ENCODE measurements around the gene NR5A2. TPM values are rescaled to one million over a fixed set of nuclear protein-coding genes. Genes with fewer than 3 reads are reported as not detected.
A peak's percentile ranks its signal among the peaks of the same experiment; 100 is the strongest.

NR5A2 gene
- 0.13 TPM in 1 of 2 replicates, not detected in the other for total RNA-seq

DNA sequence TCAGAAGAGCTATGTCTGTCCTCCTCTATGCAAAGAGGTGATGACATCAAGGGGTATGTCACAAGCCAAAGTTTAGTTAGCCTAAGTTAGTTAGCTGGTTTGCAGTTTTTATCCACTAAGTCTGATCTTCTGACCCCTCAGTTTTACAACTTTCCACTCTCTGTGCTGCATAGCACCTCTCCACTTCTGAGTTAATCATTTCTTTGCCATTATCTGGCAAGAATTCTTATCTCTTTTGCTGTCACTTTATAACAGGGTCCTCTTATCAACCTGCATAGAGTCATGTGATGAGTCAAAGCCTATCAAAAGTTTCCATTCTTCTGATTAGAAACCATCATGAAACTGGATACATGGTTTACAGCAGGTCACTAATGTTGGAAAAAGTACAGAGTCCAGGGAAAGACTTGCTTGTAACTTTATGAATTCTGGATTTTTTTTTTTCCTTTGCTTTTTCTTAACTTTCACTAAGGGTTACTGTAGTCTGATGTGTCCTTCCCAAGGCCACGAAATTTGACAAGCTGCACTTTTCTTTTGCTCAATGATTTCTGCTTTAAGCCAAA lies at the start of gene NR5A2:
Gene NR5A2, plus strand, starts transcription at position 447 of the 560 bp plus-strand sequence. CDS start 138 bp downstream, outside the sequence.
- no peaks in the 10 kb centered on the region for H3K9me3 Mint-ChIP-seq
- H3K4me1 Mint-ChIP-seq (ENCODE audit: low read depth) = no peaks in the 10 kb centered on the region
- no peak within 1 kb of the TSS for H3K4me3 Mint-ChIP-seq
- intact Hi-C loops (cut with micrococcal nuclease) = no loop called here
- H3K27me3 Mint-ChIP-seq (ENCODE audit: insufficient read depth) = peaks cover 73% of the 10 kb centered on the region
- DNase-seq (ENCODE audit: low spot score) = no peak
- H3K27ac Mint-ChIP-seq = no peak within 1 kb of the TSS
- peaks cover 2% of the 10 kb centered on the region for H3K36me3 Mint-ChIP-seq (ENCODE audit: low read depth)

- H3K27me3 Mint-ChIP-seq (ENCODE audit: insufficient read depth) = peaks cover 11% of the 10 kb centered on the region
- H3K27ac Mint-ChIP-seq = no peak overlapping the region
- no peak for DNase-seq (ENCODE audit: low spot score)
- no peaks in the 10 kb centered on the region for H3K36me3 Mint-ChIP-seq (ENCODE audit: low read depth)
- H3K9me3 Mint-ChIP-seq = no peaks in the 10 kb centered on the region
- no peak overlapping the region for H3K4me3 Mint-ChIP-seq
- no peaks in the 10 kb centered on the region for H3K4me1 Mint-ChIP-seq (ENCODE audit: low read depth)
- intact Hi-C loops (cut with micrococcal nuclease) = no loop called here
Observed at GRCh38 chr1:199978408-199978940, 49.0 kb upstream of the NR5A2 start.

DNA sequence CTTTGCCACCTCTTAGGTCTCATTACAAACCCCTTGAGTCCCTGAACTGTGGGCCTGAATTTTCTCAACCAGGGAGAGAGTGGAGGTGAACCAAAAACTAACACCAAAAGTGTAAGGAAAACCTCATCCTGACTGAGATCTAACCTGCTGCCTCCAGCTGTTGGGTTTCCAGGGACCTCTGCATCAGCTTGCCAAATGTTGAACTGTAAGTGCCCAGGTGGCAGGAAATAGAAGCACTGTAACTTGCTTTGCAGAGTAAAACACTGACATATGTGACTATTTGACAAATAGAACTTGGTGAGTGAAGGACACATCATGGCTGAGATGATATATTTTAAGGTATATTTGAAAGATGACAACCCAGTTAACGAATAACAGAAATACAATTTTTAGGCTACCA lies 48.4 kb upstream of the NR5A2 start:
- Mint-ChIP-seq H3K9me3 (no peaks in the 10 kb centered on the region), H3K4me3 (no peak overlapping the region), H3K27me3 (ENCODE audit: insufficient read depth) (peaks cover 9% of the 10 kb centered on the region), H3K36me3 (ENCODE audit: low read depth) (no peaks in the 10 kb centered on the region), H3K27ac (no peak overlapping the region), H3K4me1 (ENCODE audit: low read depth) (no peaks in the 10 kb centered on the region)
- intact Hi-C loops (cut with micrococcal nuclease) = no loop called here
- DNase-seq (ENCODE audit: low spot score) = no peak

GRCh38 chr1:199981584-199981983 lies 45.9 kb upstream of the NR5A2 start:
- no peak overlapping the region for H3K27ac Mint-ChIP-seq
- H3K9me3 Mint-ChIP-seq = no peaks in the 10 kb centered on the region
- intact Hi-C loops (cut with micrococcal nuclease) = no loop called here
- H3K36me3 Mint-ChIP-seq (ENCODE audit: low read depth) = no peaks in the 10 kb centered on the region
- H3K27me3 Mint-ChIP-seq (ENCODE audit: insufficient read depth) = peaks cover 10% of the 10 kb centered on the region
- H3K4me3 Mint-ChIP-seq = no peak overlapping the region
- H3K4me1 Mint-ChIP-seq (ENCODE audit: low read depth) = no peaks in the 10 kb centered on the region
- DNase-seq (ENCODE audit: low spot score) = no peak

GRCh38 chr1:199982606-199983005 lies 44.9 kb upstream of the NR5A2 start:
- H3K9me3 Mint-ChIP-seq = no peaks in the 10 kb centered on the region
- no peak overlapping the region for H3K27ac Mint-ChIP-seq
- intact Hi-C loops (cut with micrococcal nuclease) = no loop called here
- H3K4me3 Mint-ChIP-seq = no peak overlapping the region
- no peak for DNase-seq (ENCODE audit: low spot score)
- H3K4me1 Mint-ChIP-seq (ENCODE audit: low read depth) = no peaks in the 10 kb centered on the region
- H3K27me3 Mint-ChIP-seq (ENCODE audit: insufficient read depth) = peaks cover 8% of the 10 kb centered on the region
- no peaks in the 10 kb centered on the region for H3K36me3 Mint-ChIP-seq (ENCODE audit: low read depth)

DNA sequence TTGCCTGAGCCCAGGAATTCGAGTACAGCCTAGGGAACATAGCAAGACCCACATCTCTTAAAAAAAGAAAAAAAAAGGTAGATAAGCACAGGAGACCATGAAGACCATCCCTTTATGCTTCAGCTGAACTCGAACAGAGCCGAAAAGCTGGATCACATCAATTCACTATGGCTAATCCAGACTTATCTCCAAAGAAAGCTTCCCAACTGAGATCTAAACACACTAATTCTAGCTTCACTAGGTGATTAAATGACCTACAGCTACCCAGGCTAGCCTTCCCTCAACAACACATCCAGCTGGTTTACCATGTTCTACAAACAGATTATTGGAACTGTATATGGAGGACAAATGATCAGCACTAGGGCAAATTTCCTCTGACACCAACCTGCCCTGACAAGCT lies 44.0 kb upstream of the NR5A2 start:
- H3K27ac Mint-ChIP-seq = no peak overlapping the region
- H3K9me3 Mint-ChIP-seq = no peaks in the 10 kb centered on the region
- no peaks in the 10 kb centered on the region for H3K4me1 Mint-ChIP-seq (ENCODE audit: low read depth)
- peaks cover 4% of the 10 kb centered on the region for H3K27me3 Mint-ChIP-seq (ENCODE audit: insufficient read depth)
- H3K36me3 Mint-ChIP-seq (ENCODE audit: low read depth) = no peaks in the 10 kb centered on the region
- intact Hi-C loops (cut with micrococcal nuclease) = no loop called here
- no peak overlapping the region for H3K4me3 Mint-ChIP-seq
- DNase-seq (ENCODE audit: low spot score) = no peak

DNA sequence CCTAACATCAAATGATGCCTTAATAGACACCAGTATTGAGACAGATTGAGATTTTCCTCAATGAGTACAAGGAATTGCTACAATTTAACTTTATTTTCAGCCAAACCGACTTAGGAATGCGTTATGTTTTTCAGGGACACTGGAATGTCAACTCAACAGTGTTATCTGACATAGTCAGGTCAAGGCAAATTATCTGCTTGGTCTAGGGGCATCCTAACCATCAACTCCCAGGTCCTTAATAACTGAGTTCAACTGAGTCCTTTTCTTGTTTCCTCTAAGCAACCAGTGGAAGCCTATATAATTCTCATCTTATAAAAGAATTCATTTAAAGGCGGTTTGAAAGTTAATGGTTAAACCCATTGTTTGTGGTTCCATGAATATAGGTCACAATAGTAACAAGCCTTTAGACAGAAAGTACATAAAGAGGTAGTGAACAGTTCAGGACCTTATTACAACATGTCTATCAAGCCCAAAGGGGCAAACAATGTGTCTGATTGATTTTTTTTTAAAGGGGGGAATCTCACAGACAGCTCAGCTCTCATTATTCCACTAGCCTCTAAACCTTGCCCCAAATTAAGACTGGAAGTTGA lies 32.3 kb upstream of the NR5A2 start:
- intact Hi-C loops (cut with micrococcal nuclease) = no loop called here
- Mint-ChIP-seq H3K4me3 (no peak overlapping the region), H3K27ac (no peak overlapping the region), H3K9me3 (no peaks in the 10 kb centered on the region), H3K4me1 (ENCODE audit: low read depth) (no peaks in the 10 kb centered on the region), H3K27me3 (ENCODE audit: insufficient read depth) (peaks cover 5% of the 10 kb centered on the region), H3K36me3 (ENCODE audit: low read depth) (no peaks in the 10 kb centered on the region)
- no peak for DNase-seq (ENCODE audit: low spot score)

- Mint-ChIP-seq H3K4me3 (no peak overlapping the region), H3K27ac (no peak overlapping the region), H3K27me3 (ENCODE audit: insufficient read depth) (peaks cover 11% of the 10 kb centered on the region), H3K9me3 (no peaks in the 10 kb centered on the region), H3K4me1 (ENCODE audit: low read depth) (no peaks in the 10 kb centered on the region), H3K36me3 (ENCODE audit: low read depth) (no peaks in the 10 kb centered on the region)
- DNase-seq (ENCODE audit: low spot score) = no peak
- intact Hi-C loops (cut with micrococcal nuclease) = no loop called here
Observed at GRCh38 chr1:200005165-200005564, 22.3 kb upstream of the NR5A2 start.

DNA sequence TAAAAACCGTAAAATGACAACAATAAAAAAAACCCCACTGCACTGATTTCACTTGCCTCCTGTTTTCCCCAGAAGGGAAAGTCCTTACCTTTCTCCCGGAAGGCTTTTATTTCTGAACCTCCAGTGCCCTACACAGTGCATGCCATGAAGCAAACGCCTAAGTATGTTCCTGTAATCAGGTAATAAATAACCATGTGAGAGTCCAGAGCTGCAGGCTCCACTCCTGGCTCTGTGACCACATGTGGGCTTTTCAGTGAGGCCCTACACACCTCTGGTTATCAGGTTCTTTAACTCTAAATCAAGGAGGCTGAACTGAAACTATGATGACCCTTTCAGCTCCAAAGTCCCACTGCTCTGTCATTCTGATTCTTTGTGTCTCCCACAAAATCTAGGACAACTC lies 20.8 kb upstream of the NR5A2 start:
- no peaks in the 10 kb centered on the region for H3K36me3 Mint-ChIP-seq (ENCODE audit: low read depth)
- H3K4me1 Mint-ChIP-seq (ENCODE audit: low read depth) = no peaks in the 10 kb centered on the region
- intact Hi-C loops (cut with micrococcal nuclease) = no loop called here
- H3K4me3 Mint-ChIP-seq = no peak overlapping the region
- no peak overlapping the region for H3K27ac Mint-ChIP-seq
- DNase-seq (ENCODE audit: low spot score) = no peak
- H3K27me3 Mint-ChIP-seq (ENCODE audit: insufficient read depth) = peaks cover 4% of the 10 kb centered on the region
- no peaks in the 10 kb centered on the region for H3K9me3 Mint-ChIP-seq

- no peak overlapping the region for H3K27ac Mint-ChIP-seq
- no peaks in the 10 kb centered on the region for H3K36me3 Mint-ChIP-seq (ENCODE audit: low read depth)
- H3K27me3 Mint-ChIP-seq (ENCODE audit: insufficient read depth) = peaks cover 18% of the 10 kb centered on the region
- intact Hi-C loops (cut with micrococcal nuclease) = no loop called here
- no peaks in the 10 kb centered on the region for H3K4me1 Mint-ChIP-seq (ENCODE audit: low read depth)
- H3K9me3 Mint-ChIP-seq = no peaks in the 10 kb centered on the region
- no peak overlapping the region for H3K4me3 Mint-ChIP-seq
- DNase-seq (ENCODE audit: low spot score) = no peak
Observed at GRCh38 chr1:200015811-200016210, 11.7 kb upstream of the NR5A2 start.

- intact Hi-C loops (cut with micrococcal nuclease) = no loop called here
Observed at GRCh38 chr1:200021577-200022238, 5.8 kb upstream of the NR5A2 start.

DNA sequence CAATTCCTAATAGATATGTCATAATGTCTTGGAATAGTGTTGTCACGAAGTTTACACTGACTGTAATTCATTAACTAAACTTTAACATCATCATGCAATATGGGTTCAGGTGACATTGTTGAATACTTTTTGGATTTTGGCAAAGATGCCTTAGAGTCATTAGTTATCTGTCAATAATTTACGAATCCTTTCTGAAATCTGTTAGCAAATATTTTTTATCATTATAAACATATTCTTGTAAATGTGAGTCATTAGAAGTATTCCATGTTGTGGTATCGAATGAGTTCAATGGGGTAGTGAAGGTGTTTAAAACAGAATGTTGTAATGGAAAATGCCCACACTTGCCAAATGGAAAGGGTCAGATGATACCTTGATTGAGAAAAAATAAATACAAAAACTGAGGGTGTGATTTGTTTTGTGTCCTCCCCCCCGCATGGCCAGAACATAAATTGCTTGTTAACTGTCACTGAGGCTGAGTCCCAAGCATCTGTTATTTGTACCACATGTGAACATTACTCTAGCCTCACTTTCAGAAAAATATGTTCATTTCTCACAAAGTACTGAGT lies 5.2 kb upstream of the NR5A2 start:
- Mint-ChIP-seq H3K27ac (no peak overlapping the region), H3K4me1 (ENCODE audit: low read depth) (no peaks in the 10 kb centered on the region), H3K9me3 (no peaks in the 10 kb centered on the region), H3K36me3 (ENCODE audit: low read depth) (no peaks in the 10 kb centered on the region), H3K4me3 (no peak overlapping the region), H3K27me3 (ENCODE audit: insufficient read depth) (peaks cover 31% of the 10 kb centered on the region)
- intact Hi-C loops (cut with micrococcal nuclease) = no loop called here
- no peak for DNase-seq (ENCODE audit: low spot score)

More at GRCh38 chr1:200021577-200022238, 5.8 kb upstream of the NR5A2 start:
- Mint-ChIP-seq H3K9me3 (no peaks in the 10 kb centered on the region), H3K4me3 (no peak overlapping the region), H3K27me3 (ENCODE audit: insufficient read depth) (peaks cover 28% of the 10 kb centered on the region), H3K36me3 (ENCODE audit: low read depth) (no peaks in the 10 kb centered on the region), H3K4me1 (ENCODE audit: low read depth) (no peaks in the 10 kb centered on the region), H3K27ac (no peak overlapping the region)
- DNase-seq (ENCODE audit: low spot score) = no peak

DNA sequence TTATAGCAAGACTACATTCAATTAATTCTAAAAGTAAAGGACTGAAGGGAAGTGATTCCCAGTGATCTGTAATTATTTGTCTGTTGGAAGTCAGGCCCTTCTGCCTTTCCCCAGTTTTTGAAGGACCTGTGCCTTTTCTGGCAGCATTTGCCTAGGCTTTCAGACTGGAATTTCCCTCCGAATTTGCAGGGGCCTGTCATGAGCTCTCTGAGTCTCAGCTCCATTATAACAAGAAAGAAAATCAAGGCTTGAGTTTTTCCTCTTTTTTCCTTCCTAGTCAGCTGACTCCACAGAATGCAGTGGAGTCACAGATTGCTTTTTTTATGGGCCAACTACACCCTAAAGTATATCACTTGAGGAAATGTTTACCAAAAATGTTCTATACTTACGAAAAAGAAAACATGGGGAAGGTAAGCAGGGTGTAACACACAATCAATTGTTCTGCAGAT lies 1.1 kb downstream of the NR5A2 start:
- peak overlapping the region; percentile 40 for H3K27ac Mint-ChIP-seq
- peak overlapping the region; percentile 66 for H3K4me3 Mint-ChIP-seq
- no peak for DNase-seq (ENCODE audit: low spot score)
- H3K27me3 Mint-ChIP-seq (ENCODE audit: insufficient read depth) = peaks cover 65% of the 10 kb centered on the region
- H3K4me1 Mint-ChIP-seq (ENCODE audit: low read depth) = no peaks in the 10 kb centered on the region
- H3K36me3 Mint-ChIP-seq (ENCODE audit: low read depth) = peaks cover 2% of the 10 kb centered on the region
- intact Hi-C loops (cut with micrococcal nuclease) = no loop called here
- no peaks in the 10 kb centered on the region for H3K9me3 Mint-ChIP-seq
